Naive B cell (primary cell): ENCODE data around the gene SPAG4. TPM values are rescaled to one million over a fixed set of nuclear protein-coding genes. Genes with fewer than 3 reads are reported as not detected.

ENCODE experiments used
- ATAC-seq, 2 donors: fragments of 150-1000 bp; cut with Tn5 transposase; 2 replicates each; pipeline ENCODE4 v1.10.0; 2021; ENCODE audit warnings: low read depth in 2 of 2, mild to moderate bottlenecking in 2 of 2, moderate library complexity in 2 of 2
- DNase-seq: peaks from one replicate; pipeline ENCODE4 v3.0.0; 2022
- H3K27ac Mint-ChIP-seq, 6 donors: one replicate each; pipeline ENCODE4 v1.8.0; 2020 to 2022; ENCODE audit warnings: mild to moderate bottlenecking in 6 of 6, mixed read lengths in 6 of 6, moderate library complexity in 5 of 6, inconsistent platforms in 2 of 6
- H3K27me3 Mint-ChIP-seq, 3 donors: one replicate each; pipeline ENCODE4 v1.8.0; 2021 to 2022; ENCODE audit warnings: mixed read lengths in 3 of 3, mild to moderate bottlenecking in 1 of 3
- H3K36me3 Mint-ChIP-seq, 2 donors: one replicate each; pipeline ENCODE4 v1.8.0; 2020 to 2022; ENCODE audit warnings: mixed read lengths in 2 of 2, inconsistent platforms in 1 of 2, mild to moderate bottlenecking in 1 of 2
- H3K4me1 Mint-ChIP-seq, 3 donors: one replicate each; pipeline ENCODE4 v1.8.0; 2020 to 2022; ENCODE audit warnings: mixed read lengths in 3 of 3, inconsistent platforms in 1 of 3, mild to moderate bottlenecking in 1 of 3, moderate library complexity in 1 of 3
- H3K4me3 Mint-ChIP-seq, 8 donors: one replicate each; pipeline ENCODE4 v1.8.0; 2020 to 2022; ENCODE audit warnings: mild to moderate bottlenecking in 8 of 8, mixed read lengths in 8 of 8, moderate library complexity in 8 of 8, inconsistent platforms in 2 of 8
- H3K9me3 Mint-ChIP-seq, 7 donors: one replicate each; pipeline ENCODE4 v1.8.0; 2020 to 2022; ENCODE audit warnings: mixed read lengths in 7 of 7, mild to moderate bottlenecking in 5 of 7, inconsistent platforms in 2 of 7, moderate library complexity in 1 of 7
- polyA plus RNA-seq, 6 donors: library from polyadenylated mRNA; unstranded; fragments of 300-500 nt; fragmentation: Illumina TruSeq; gene quantifications; one replicate each; pipeline ENCODE4 v1.2.3, GENCODE V29; 2021; ENCODE audit warnings: low read depth in 6 of 6

The SPAG4 gene
- polyA plus RNA-seq: 1 to 10 TPM in 3 of 6 donors, under 1 TPM in 3; 0.29 to 1.5 (median 0.89) TPM

- Mint-ChIP-seq H3K27ac (peak within 1 kb of the TSS; percentile 99 to 100 (median 100)), H3K4me1 (peaks cover 42 to 66% (median 61%) of the 10 kb centered on the region in 3 donors), H3K27me3 (peaks cover 0 to 4% (median 4%) of the 10 kb centered on the region in 3 donors), H3K9me3 (no peaks in the 10 kb centered on the region), H3K4me3 (peak within 1 kb of the TSS; percentile 85 to 96 (median 92)), H3K36me3 (no peaks in the 10 kb centered on the region)
- DNase-seq (peak; percentile 98), ATAC-seq (peak; percentile 75)
Measured at GRCh38 chr20:35615667-35616464, at the start of gene SPAG4. Gene SPAG4, plus strand, starts transcription at chr20:35615829. Its CDS starts 175 bp downstream, at chr20:35616004.

- DNase-seq: peak; percentile 5
- ATAC-seq: peak in 1 of 2 donors; percentile 45
Measured at GRCh38 chr20:35568645-35569044, 47.0 kb upstream of the SPAG4 start.

GRCh38 chr20:35571555-35571954 lies 44.1 kb upstream of the SPAG4 start:
- Mint-ChIP-seq H3K4me1 (peaks cover 0 to 4% (median 1%) of the 10 kb centered on the region in 3 donors), H3K9me3 (peaks cover 0 to 29% (median 14%) of the 10 kb centered on the region in 7 donors), H3K27me3 (peaks cover 7 to 15% (median 7%) of the 10 kb centered on the region in 3 donors), H3K36me3 (peaks cover 5 to 14% of the 10 kb centered on the region in 2 donors), H3K27ac (peak overlapping the region in 1 of 6 donors; percentile 43), H3K4me3 (no peak overlapping the region)
- ATAC-seq (no peak), DNase-seq (no peak)

More at GRCh38 chr20:35568645-35569044, 47.0 kb upstream of the SPAG4 start:
- Mint-ChIP-seq H3K4me1 (peaks cover 0 to 4% (median 1%) of the 10 kb centered on the region in 3 donors), H3K27ac (peak overlapping the region in 1 of 6 donors; percentile 1), H3K9me3 (peaks cover 0 to 22% (median 11%) of the 10 kb centered on the region in 7 donors), H3K4me3 (no peak overlapping the region), H3K36me3 (peaks cover 5 to 8% of the 10 kb centered on the region in 2 donors), H3K27me3 (peaks cover 0 to 9% (median 4%) of the 10 kb centered on the region in 3 donors)

DNA sequence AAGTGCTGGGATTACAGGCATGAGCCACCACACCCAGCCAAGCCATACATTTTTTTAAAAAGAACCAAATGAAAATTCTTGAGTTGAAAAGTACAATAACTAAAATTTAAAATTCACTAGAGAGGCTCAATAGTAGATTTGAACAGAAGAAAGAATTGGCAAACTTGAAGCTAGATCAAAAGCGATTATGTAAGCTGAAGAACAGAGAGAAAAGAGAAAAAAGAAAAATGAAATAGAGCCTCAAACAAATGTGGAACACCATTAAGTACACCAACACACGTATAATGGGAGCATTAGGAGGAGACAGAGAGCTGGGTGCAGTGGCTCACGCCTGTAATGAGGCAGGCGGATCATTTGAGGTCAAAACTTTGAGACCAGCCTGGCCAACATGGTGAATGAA lies 42.8 kb upstream of the SPAG4 start:
- Mint-ChIP-seq H3K9me3 (peaks cover 0 to 29% (median 14%) of the 10 kb centered on the region in 7 donors), H3K4me3 (no peak overlapping the region), H3K27me3 (peaks cover 6 to 9% (median 7%) of the 10 kb centered on the region in 3 donors), H3K4me1 (peaks cover 0 to 4% (median 1%) of the 10 kb centered on the region in 3 donors), H3K36me3 (peaks cover 5 to 14% of the 10 kb centered on the region in 2 donors), H3K27ac (no peak overlapping the region)
- DNase-seq (no peak), ATAC-seq (no peak)

- no peak overlapping the region for H3K4me3 Mint-ChIP-seq
- DNase-seq (no peak), ATAC-seq (no peak)
- peaks cover 5 to 14% of the 10 kb centered on the region in 2 donors for H3K36me3 Mint-ChIP-seq
- no peaks in the 10 kb centered on the region for H3K4me1 Mint-ChIP-seq
- peaks cover 7 to 23% (median 9%) of the 10 kb centered on the region in 3 donors for H3K27me3 Mint-ChIP-seq
- peak overlapping the region in 1 of 6 donors; percentile 6 for H3K27ac Mint-ChIP-seq
- peaks cover 0 to 31% (median 14%) of the 10 kb centered on the region in 7 donors for H3K9me3 Mint-ChIP-seq
Measured at GRCh38 chr20:35575958-35576357, 39.7 kb upstream of the SPAG4 start.

- ATAC-seq: no peak
- Mint-ChIP-seq H3K4me1 (no peaks in the 10 kb centered on the region), H3K36me3 (peaks cover 9 to 14% of the 10 kb centered on the region in 2 donors), H3K4me3 (no peak overlapping the region), H3K27ac (peak overlapping the region in 1 of 6 donors; percentile 37), H3K27me3 (peaks cover 7 to 23% (median 9%) of the 10 kb centered on the region in 3 donors), H3K9me3 (peaks cover 0 to 33% (median 19%) of the 10 kb centered on the region in 7 donors)
- no peak for DNase-seq
Measured at GRCh38 chr20:35576816-35577215, 38.8 kb upstream of the SPAG4 start.

GRCh38 chr20:35578469-35578868 lies 37.2 kb upstream of the SPAG4 start:
- ATAC-seq: no peak
- Mint-ChIP-seq H3K4me3 (no peak overlapping the region), H3K9me3 (peaks cover 0 to 28% (median 16%) of the 10 kb centered on the region in 7 donors), H3K27me3 (peaks cover 7 to 31% (median 9%) of the 10 kb centered on the region in 3 donors), H3K27ac (peak overlapping the region in 1 of 6 donors; percentile 77), H3K4me1 (no peaks in the 10 kb centered on the region), H3K36me3 (peaks cover 4 to 6% of the 10 kb centered on the region in 2 donors)
- DNase-seq: no peak

DNA sequence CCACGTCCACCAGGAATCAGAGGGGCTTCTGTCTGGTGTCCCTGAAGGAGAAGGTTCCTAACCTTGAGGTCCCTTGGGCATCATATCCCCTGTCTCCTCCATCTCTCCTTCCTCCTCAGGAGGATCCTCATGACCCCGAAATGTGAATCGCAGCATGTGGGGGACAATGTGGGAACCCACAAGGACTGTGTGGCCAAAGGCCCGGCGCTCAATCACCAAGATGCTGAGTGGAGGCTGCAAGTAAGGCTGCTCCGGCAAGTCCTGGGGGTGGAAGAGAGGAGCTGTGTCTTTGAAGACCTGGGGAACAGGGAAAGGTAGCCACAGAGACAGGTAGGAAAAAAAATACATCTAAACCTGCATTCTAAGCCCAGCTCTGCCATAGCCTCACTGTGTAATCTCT lies 36.4 kb upstream of the SPAG4 start:
- peaks cover 2 to 4% of the 10 kb centered on the region in 2 donors for H3K36me3 Mint-ChIP-seq
- H3K27ac Mint-ChIP-seq: no peak overlapping the region
- ATAC-seq (no peak), DNase-seq (no peak)
- no peak overlapping the region for H3K4me3 Mint-ChIP-seq
- peaks cover 7 to 31% (median 9%) of the 10 kb centered on the region in 3 donors for H3K27me3 Mint-ChIP-seq
- no peaks in the 10 kb centered on the region for H3K4me1 Mint-ChIP-seq
- peaks cover 0 to 22% (median 12%) of the 10 kb centered on the region in 7 donors for H3K9me3 Mint-ChIP-seq

- Mint-ChIP-seq H3K4me1 (no peaks in the 10 kb centered on the region), H3K4me3 (peak overlapping the region in 1 of 8 donors; percentile 35), H3K27ac (no peak overlapping the region), H3K9me3 (peaks cover 0 to 20% (median 12%) of the 10 kb centered on the region in 7 donors), H3K36me3 (peaks cover 0 to 4% of the 10 kb centered on the region in 2 donors), H3K27me3 (peaks cover 0 to 25% (median 3%) of the 10 kb centered on the region in 3 donors)
- no peak for DNase-seq
- ATAC-seq: no peak
Measured at GRCh38 chr20:35582131-35582530, 33.5 kb upstream of the SPAG4 start.

- Mint-ChIP-seq H3K27me3 (peaks cover 0 to 25% (median 3%) of the 10 kb centered on the region in 3 donors), H3K4me1 (no peaks in the 10 kb centered on the region), H3K36me3 (peaks cover 0 to 4% of the 10 kb centered on the region in 2 donors), H3K9me3 (peaks cover 0 to 20% (median 12%) of the 10 kb centered on the region in 7 donors), H3K4me3 (no peak overlapping the region), H3K27ac (no peak overlapping the region)
- DNase-seq: no peak
- ATAC-seq: no peak
Measured at GRCh38 chr20:35582741-35583404, 32.8 kb upstream of the SPAG4 start.

DNA sequence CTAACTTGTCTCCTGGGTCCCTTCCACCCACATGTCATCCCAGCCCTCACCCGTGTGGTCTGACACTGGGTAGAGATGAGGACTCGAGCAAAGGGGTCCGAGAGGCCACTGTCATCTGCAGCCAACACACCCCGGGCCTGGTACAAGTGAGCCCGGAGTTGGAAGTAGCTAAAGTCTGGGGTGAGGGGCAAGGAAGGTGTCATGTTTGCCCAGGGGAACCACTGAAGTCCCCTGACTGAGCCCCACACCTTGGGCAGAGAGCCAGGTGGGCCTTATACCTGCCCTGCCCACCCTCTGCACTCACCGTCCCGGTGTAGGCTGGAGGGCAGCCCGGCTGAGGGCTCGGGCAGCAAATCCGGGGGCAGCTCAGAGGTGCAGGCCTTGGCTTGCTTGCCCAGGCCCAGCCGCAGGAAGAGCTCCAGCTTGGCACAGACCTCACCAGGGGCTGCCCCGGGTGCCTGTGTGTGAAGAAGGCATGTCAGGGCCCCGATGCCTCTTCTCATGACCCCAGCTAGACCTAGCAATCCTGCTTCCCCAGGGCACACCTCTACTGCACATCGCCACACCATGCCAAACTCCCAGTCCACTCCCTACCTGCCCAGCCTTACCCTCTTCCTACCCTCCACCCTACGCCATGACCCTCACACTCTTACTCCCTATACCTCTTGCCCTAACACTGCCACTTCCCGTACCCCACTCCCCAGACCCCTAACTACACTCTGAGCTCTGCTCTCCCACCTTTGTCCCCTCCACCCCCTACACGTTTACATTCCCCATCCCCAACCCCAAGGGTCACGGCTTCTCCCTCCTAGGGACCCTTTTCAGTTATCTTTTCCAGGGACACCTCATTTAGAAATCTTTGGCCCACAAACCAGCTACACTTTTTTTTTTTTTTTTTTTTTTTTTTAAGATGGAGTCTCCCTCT lies 31.7 kb upstream of the SPAG4 start:
- ATAC-seq (no peak), DNase-seq (no peak)
- Mint-ChIP-seq H3K27ac (peak overlapping the region in 1 of 6 donors; percentile 26), H3K9me3 (peaks cover 0 to 20% (median 12%) of the 10 kb centered on the region in 7 donors), H3K4me1 (no peaks in the 10 kb centered on the region), H3K4me3 (no peak overlapping the region), H3K27me3 (peaks cover 0 to 19% (median 0%) of the 10 kb centered on the region in 3 donors), H3K36me3 (peaks cover 0 to 4% of the 10 kb centered on the region in 2 donors)

GRCh38 chr20:35586751-35587425 lies 28.7 kb upstream of the SPAG4 start:
- no peak for ATAC-seq
- no peaks in the 10 kb centered on the region for H3K4me1 Mint-ChIP-seq
- no peak for DNase-seq
- no peak overlapping the region for H3K27ac Mint-ChIP-seq
- H3K36me3 Mint-ChIP-seq: no peaks in the 10 kb centered on the region
- peaks cover 0 to 10% (median 6%) of the 10 kb centered on the region in 7 donors for H3K9me3 Mint-ChIP-seq
- H3K27me3 Mint-ChIP-seq: peaks cover 0 to 8% (median 0%) of the 10 kb centered on the region in 3 donors
- no peak overlapping the region for H3K4me3 Mint-ChIP-seq
